ENCODE results near the gene LPCAT2.

GRCh38 chr16:55481023-55481422 is 27.8 kb upstream of the LPCAT2 start:
- no peak for TF ChIP-seq TAF1 (IDR thresholded peaks at IDR 0.05; ENCODE audit: low read depth)
- TF ChIP-seq RAD21 (IDR thresholded peaks at IDR 0.05; ENCODE audit: low read depth), result no peak
- TF ChIP-seq REST (IDR thresholded peaks at IDR 0.05; ENCODE audit: low read depth), result no peak
- TF ChIP-seq CEBPB (IDR thresholded peaks at IDR 0.05), result no peak
- TF ChIP-seq TCF12 (IDR thresholded peaks at IDR 0.05; ENCODE audit: low read depth), result no peak
- no peak for TF ChIP-seq YY1 (IDR thresholded peaks at IDR 0.05; ENCODE audit: low read depth)
